NK-92 (cell line): ENCODE results near the gene ANGPTL2.

Experiments
- DNase-seq: peaks from one replicate; lab custom pipeline; 2025; ENCODE audit not compliant: unreplicated experiment; lab: John Stamatoyannopoulos, UW

ANGPTL2 gene

DNA sequence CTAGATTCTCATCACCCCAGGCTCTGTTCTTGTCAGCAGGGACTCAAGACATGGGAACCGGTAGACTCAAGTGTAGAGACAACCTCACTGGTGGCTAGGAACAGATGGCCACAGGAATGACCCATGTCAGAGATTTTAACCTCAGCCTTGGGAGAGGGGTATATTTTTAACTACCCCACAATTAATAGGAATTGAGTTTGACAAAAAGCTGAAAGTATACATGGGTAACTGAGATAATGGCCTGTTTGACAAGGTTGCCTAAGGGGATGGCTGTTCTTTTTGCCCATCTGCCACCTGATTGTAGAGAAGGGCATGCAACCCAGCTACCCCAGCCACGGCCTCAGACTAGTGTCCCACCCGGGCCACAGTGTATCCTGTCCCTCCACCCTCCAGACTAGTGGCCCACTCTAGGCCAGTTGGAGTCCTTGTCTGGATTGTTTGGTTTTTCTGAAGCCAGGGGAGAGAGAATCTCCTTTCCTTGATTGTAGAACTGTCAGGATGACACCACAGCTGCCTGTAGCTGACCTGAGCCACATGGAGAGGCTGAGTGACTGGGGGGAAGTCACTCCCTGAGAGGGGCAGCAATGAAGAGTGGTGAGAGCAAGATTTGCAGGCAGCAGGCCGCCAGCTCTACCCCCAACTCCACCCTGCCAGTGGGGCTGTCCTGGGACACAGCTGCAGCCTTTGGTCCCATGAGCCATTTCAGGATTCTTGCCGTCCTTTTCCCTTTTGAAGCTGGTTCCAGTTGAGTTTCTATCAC, 14.6 kb upstream of the ANGPTL2 start:
- no peak for DNase-seq

- DNase-seq: no peak
Measured at GRCh38 chr9:127136081-127136879, 13.8 kb upstream of the ANGPTL2 start.

GRCh38 chr9:127135056-127135745, 12.8 kb upstream of the ANGPTL2 start:
- DNase-seq: no peak

DNA sequence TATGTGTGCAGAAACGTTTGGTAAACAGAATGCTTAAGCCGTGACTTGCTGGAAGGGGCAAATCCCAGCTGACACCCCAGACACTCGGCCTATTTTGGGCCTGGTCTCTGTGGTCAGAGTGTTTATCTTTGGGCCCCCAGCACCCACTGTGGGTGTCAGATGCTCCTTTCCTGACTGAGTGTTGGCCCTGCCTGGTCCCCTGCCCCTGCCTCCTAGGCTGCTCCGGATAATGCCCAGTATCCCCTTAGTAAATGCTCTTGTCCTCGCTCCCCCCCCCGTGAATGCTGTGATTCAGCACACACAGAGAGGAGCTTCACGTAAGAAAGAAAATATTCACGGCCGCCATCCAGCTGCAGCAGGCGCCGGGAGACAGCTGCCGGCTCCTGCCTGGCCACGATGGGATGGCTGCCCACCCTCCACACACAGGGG, 11.3 kb upstream of the ANGPTL2 start:
- no peak for DNase-seq

DNA sequence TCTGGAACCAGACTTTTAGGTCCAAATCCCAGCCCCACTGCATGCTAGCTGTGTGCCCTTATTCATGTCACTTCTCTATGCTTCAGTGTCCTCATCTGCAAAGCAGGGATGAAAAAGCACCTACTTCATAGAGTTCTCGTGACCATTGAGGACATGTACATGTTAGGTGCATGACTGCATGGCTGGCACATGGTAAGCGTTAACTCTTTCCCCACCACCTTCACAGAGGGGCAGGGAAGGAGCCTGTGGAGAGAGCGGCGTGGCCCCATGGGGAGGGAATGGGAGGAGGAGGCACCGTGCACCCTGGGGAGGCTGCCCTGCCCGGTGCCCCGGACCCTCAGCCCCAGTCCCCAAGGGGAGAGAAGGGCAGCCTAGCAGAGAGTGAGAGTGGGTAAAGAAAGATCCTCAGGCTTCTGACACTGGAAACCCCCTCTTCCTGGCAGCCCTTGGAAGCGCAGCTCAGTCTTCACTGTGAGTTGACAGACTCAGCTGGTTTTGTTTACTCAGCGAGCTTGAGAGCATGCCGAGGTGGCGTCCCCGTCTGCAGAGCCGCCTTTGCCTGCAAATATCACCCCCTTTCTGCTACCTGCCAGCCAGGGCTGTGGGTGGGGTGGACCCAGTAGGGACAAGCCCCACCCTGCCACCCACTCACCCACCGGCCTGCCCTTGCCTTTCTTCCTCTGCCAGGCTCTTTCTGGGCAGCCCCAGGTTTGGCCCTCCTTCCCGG, 10.6 kb upstream of the ANGPTL2 start:
- no peak for DNase-seq

DNA sequence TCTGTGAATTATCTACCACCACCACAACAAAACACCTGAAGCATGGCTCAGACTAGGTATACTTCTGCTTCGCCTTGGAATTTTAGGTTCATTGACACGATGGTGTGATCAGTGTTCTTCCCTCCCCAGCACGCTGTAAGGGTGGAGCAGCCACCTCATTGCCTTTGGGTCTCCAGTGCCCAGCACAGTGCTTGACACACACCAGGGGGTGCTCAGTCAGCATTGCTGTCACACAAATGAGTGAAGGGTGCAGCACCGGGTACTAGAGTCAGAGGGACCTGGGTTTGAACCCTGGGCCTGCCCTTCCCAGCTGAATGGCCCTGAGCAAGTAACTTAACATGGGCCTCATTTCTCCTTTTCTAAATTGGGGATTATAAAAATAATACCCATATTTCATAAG, 9.9 kb upstream of the ANGPTL2 start:
- no peak for DNase-seq

GRCh38 chr9:127131871-127132270, 9.4 kb upstream of the ANGPTL2 start:
- DNase-seq: no peak

DNA sequence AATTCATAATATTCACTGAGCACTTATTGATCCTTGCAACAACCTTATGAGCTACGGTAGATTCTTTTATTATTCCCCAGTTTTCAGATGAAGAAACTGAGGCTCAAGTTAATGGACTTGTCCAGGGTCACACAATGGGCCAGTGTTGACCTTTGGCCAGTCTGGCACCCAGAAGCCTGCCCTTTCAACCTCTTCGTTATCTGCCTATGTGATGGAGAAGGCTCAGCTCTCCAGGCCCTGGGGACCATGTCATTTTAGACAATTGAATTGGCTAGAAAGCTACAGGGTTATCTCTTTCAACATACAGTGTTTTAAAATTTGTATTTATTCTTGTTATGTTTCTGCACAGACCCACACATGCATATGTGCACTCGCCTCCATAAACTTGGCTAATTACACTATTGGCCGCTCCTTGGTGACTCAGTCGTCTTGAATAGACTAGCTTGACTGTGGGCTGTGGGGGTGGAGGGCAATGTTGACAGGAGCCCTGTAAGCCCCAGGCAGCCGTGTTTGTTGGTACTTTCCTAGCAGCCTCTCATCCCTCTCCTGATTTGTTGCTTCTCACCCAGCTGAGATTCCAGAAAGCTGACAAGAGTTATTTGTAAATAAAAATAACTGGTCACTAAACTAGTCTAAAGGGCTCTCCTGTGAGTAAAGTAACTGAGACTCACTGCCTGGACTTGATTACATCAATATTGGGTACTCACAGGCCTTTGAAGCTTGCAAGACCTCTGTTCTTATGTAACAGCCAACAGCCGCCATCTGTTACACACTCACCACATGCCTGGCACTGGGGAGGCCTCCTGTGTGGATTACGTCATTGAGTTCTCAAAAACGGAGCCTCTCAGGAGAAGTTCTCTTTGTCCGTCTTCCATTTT, 8.5 kb upstream of the ANGPTL2 start:
- DNase-seq: no peak

GRCh38 chr9:127130235-127130634, 7.8 kb upstream of the ANGPTL2 start:
- no peak for DNase-seq

- no peak for DNase-seq
Measured at GRCh38 chr9:127129718-127130085, 7.3 kb upstream of the ANGPTL2 start.

DNA sequence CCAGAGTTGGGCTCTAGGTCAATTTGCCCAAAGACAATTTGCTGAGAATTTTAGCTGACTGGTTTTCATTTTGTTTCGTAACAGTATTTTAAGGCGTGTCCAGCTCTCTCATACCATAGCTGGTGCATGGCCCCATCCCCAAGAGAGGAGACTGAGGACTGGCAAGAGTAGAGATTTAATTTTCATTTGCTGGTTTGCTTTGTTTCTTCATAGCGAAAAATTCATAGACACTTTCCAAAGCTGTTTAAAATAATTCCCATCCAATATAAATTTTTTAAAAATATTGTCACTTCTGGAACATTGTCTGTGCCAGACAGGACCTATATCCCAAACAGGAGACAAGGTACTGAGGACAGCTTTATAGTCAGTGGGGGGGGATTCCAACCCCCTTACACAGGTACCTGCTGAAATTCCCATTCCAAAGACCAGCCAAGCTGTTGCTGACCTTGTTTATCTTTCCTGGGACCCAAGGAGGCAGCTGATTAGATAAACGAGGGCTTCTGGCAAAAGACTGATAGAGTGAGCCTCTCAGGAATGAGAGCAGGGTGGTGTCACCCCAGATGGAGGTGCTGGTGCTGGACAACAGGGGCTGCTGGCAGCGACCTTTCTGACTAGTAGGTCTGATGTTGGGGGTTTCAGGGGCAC, 6.8 kb upstream of the ANGPTL2 start:
- DNase-seq: no peak

DNA sequence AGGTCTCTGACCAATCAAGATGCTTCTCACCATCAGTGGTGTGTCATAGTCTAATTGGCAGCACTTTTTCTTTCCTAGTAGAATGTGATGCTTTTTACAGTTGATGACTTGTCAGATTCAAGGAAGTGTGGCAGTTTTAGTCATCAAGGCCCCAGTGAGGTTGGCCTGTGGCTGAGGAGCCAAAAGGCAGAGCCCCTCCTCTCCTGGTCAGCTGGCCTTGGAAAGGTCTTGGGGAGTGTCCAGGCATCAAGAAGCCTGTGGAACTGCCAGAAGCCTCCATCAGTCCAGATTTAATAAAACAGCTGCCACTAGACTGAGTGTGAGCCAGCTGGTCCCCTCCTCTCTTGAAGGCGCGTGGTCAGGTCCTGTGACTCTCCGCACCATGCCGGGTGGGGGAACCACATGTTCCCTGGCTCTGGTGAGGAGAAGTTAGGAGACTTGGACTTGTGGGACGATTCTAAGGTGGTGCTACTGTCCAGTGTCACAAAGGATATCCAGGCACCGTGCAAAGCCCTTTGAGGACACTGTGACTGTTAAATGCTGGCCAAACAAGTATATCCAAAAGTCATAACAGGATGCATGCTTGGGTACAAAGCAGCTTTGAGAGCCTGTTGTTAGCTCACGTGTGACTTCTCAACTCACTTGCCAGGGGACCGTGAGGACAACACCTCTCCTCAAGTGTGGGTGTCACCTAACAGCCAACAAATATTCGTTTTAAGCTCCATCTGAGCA, 6.1 kb upstream of the ANGPTL2 start:
- no peak for DNase-seq

GRCh38 chr9:127126971-127127370, 4.5 kb upstream of the ANGPTL2 start:
- DNase-seq: no peak

GRCh38 chr9:127124792-127125191, 2.4 kb upstream of the ANGPTL2 start:
- DNase-seq: no peak

DNA sequence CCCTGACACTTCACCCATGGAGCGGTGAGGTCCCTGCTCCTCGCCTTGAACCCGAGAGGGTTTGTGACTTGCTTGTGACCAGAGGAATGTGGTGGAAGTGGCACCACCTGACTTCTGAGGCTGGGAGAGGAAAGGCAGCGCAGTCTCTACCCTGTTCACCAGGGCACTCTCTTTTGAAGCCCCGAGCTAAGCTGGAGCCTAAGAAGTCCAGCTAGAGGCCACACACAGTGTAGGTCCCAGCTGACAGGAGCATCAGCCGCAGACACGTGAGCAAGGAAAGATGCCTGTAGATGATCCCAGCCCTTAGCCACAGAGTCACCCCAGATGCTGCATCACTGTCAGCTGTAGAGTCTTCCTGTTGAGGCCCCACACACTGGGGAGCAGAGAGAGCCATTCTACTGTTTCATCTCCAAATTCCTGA, 1.7 kb upstream of the ANGPTL2 start:
- no peak for DNase-seq

DNA sequence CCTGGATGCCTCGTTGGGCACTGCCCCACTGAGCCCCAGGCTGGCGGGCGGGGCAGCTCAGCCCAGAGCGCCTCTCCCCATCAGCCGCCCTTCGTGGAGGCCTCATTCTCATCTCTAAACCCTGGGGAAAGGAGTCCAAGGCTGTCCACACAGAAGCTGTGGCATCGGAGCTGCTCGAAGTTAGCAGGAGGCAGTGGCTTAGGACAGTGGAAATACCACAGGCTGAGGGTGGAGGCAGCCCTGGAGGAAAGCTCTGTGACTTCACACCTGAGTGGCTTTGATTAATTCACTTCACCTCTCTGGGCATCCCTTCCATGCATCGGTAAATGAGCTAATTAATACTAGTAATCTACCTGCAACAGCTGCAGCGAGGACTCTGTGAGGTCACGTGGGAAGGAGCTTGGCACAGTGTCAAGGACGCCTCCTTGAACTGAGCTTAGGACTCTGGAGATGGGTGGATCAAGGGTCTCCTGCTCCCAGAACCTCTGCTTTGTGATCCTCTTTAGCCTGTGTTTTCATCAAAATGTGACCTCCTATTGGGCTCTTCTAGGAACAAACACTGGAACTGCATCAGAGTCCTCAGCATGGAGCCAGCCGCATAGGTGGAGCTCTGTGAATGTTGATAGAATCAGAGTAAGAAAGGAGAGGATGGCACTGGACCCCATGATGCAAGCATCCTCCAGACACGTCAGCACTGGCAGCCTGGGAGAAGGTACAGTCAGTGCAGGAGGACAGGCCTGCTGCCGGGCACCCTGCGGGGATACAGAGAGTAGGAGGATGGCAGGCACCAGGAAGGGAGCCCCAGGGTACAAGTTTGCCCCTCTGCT, 842 bp upstream of the ANGPTL2 start:
- no peak for DNase-seq

DNA sequence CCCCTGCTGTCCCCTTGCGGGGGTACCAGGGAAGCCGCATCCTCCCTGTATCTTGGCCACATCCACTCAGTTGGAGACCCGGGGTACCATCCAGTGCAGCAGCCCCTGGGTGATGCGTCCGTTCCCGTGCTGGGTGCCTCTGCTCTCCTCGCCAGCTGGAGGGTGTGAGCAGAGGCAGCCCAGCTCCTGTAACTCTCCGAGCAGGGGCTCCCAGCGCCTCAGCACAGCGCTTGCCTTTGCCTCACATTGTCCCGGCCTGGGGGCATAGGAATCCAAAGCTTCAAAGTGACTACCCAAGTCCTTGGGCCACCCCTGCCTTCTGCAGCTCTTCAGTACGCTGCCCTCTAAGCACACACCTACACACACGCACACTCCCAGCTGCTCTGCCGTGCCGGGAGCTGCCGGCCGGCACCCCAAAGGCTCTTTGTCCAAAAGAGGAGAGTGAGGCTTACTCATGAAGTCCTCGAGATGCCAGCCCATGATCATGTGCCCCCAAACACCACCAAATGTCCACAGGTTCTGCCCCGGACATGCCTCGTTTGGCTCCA, 733 bp downstream of the ANGPTL2 start:
- DNase-seq: no peak

- DNase-seq: no peak
Measured at GRCh38 chr9:127119320-127119709, 3.1 kb downstream of the ANGPTL2 start.
